ENCODE data around the gene SERPINE2.

GRCh38 chr2:223934870-223935269, 104.2 kb downstream of the SERPINE2 start:
- TF ChIP-seq CTCF (IDR thresholded peaks at IDR 0.05 in 8 of 11, conservative IDR thresholded peaks at IDR 0.05 in 3 of 11) (no peak), POLR2A (IDR thresholded peaks at IDR 0.05) (no peak), POLR2AphosphoS5 (IDR thresholded peaks at IDR 0.05) (no peak)
